Neural cell (in vitro differentiated cells): ENCODE measurements around the gene FBXO46. TPM values are rescaled to one million over a fixed set of nuclear protein-coding genes. Genes with fewer than 3 reads are reported as not detected.

ENCODE experiments used
- H2AFZ ChIP-seq: fragments of 200-600, 300-800 bp; sonication (generic), shearing (Covaris generic); 2 replicates; pipeline ENCODE4 v1.6.0; 2014; ENCODE audit warnings: low read depth, mild to moderate bottlenecking, antibody characterized with exemption, low read length, moderate library complexity
- H3F3A ChIP-seq: fragments of 200-600 bp; shearing (Covaris generic); 2 replicates; pipeline ENCODE4 v1.6.1; 2016; ENCODE audit warnings: mild to moderate bottlenecking, moderate library complexity, mixed read lengths, antibody characterized with exemption, low read length; ENCODE audit not compliant: insufficient read depth, poor library complexity, severe bottlenecking
- H3K27ac ChIP-seq: fragments of 200-600, 300-800 bp; sonication (generic), shearing (Covaris generic); 2 replicates; pipeline ENCODE4 v1.5.1; 2014; ENCODE audit warnings: mild to moderate bottlenecking, low read length, moderate library complexity
- H3K27me3 ChIP-seq: fragments of 300-800, 200-600 bp; sonication (generic), shearing (Covaris generic); 2 replicates; pipeline ENCODE4 v1.6.0; 2014; ENCODE audit warnings: mild to moderate bottlenecking, low read depth, low read length, moderate library complexity; ENCODE audit not compliant: insufficient read depth
- H3K36me3 ChIP-seq: fragments of 300-800, 200-600 bp; sonication (generic), shearing (Covaris generic); 2 replicates; pipeline ENCODE4 v1.5.1; 2014; ENCODE audit warnings: mild to moderate bottlenecking, antibody characterized with exemption, low read length, moderate library complexity; ENCODE audit not compliant: insufficient read depth
- H3K4me2 ChIP-seq: fragments of 300-800, 200-600 bp; sonication (generic), shearing (Covaris generic); 2 replicates; pipeline ENCODE4 v1.6.0; 2014; ENCODE audit warnings: mild to moderate bottlenecking, low read length
- H3K4me3 ChIP-seq: fragments of 300-800, 200-600 bp; sonication (generic), shearing (Covaris generic); 2 replicates; pipeline ENCODE4 v1.5.1; 2014; ENCODE audit warnings: mild to moderate bottlenecking, low read length, moderate library complexity
- H3K79me2 ChIP-seq: fragments of 200-600 bp; shearing (Covaris generic); replicated peaks from 2 replicates; pipeline ENCODE4 v1.6.0; 2014; ENCODE audit warnings: mild to moderate bottlenecking, low read length, moderate library complexity; ENCODE audit not compliant: insufficient read depth
- H3K9ac ChIP-seq: fragments of 300-800, 200-600 bp; sonication (generic), shearing (Covaris generic); 2 replicates; pipeline ENCODE4 v1.6.1; 2016; ENCODE audit warnings: mild to moderate bottlenecking, low read length, mixed read lengths
- H3K9me2 ChIP-seq: fragments of 200-600 bp; shearing (Covaris generic); 2 replicates; pipeline ENCODE4 v1.6.1; 2016; ENCODE audit warnings: mild to moderate bottlenecking, low read length, mixed read lengths; ENCODE audit not compliant: insufficient read depth
- H3K9me3 ChIP-seq: fragments of 200-600, 300-800 bp; sonication (generic), shearing (Covaris generic); 2 replicates; pipeline ENCODE4 v1.6.1; 2016; ENCODE audit warnings: mild to moderate bottlenecking, mixed run types, low read length, moderate library complexity, mixed read lengths
- H4K20me1 ChIP-seq: fragments of 200-600 bp; shearing (Covaris generic); 2 replicates; pipeline ENCODE4 v1.6.1; 2016; ENCODE audit warnings: mild to moderate bottlenecking, mixed run types; ENCODE audit not compliant: insufficient read depth
- EP300 ChIP-seq: fragments of 450-650 bp; conservative IDR thresholded peaks from 2 replicates; pipeline ENCODE4 v1.6.1; 2014; ENCODE audit warnings: antibody characterized with exemption, mild to moderate bottlenecking, moderate library complexity; ENCODE audit not compliant: poor library complexity, severe bottlenecking
- EZH2 ChIP-seq: fragments of 200-600, 300-800 bp; shearing (Covaris generic), sonication (generic); IDR thresholded peaks from 2 replicates; pipeline ENCODE4 v1.6.1; 2014; ENCODE audit warnings: antibody characterized with exemption, low read length, borderline replicate concordance, mild to moderate bottlenecking; ENCODE audit not compliant: insufficient read depth, poor library complexity, severe bottlenecking
- POLR2AphosphoS5 ChIP-seq: IDR thresholded peaks from 2 replicates; pipeline ENCODE4 v1.6.1; 2012
- RAD21 ChIP-seq: fragments of 450-650 bp; conservative IDR thresholded peaks from 2 replicates; pipeline ENCODE4 v1.6.1; 2014; ENCODE audit warnings: antibody characterized with exemption, mild to moderate bottlenecking, moderate library complexity
- REST ChIP-seq: IDR thresholded peaks from 2 replicates; pipeline ENCODE4 v1.6.1; 2012; ENCODE audit warnings: borderline replicate concordance
- TAF1 ChIP-seq: IDR thresholded peaks from 2 replicates; pipeline ENCODE4 v1.6.1; 2012; ENCODE audit warnings: low read depth
- polyA plus RNA-seq: library from polyadenylated mRNA; depleted of rRNA; stranded (reverse); fragments of >200 nt; gene quantifications from 2 replicates; pipeline ENCODE4 v1.2.3, GENCODE V29; 2014
- TF ChIP-seq, protein P1 (sequence below): fragments of 450-650 bp; IDR thresholded peaks from 2 replicates; pipeline ENCODE4 v1.5.1; 2014; ENCODE audit warnings: antibody characterized with exemption, mild to moderate bottlenecking, moderate library complexity; ENCODE audit not compliant: poor library complexity, severe bottlenecking

FBXO46 gene
- polyA plus RNA-seq, 1 donor from 2014 or later: 12.5 TPM

DNA sequence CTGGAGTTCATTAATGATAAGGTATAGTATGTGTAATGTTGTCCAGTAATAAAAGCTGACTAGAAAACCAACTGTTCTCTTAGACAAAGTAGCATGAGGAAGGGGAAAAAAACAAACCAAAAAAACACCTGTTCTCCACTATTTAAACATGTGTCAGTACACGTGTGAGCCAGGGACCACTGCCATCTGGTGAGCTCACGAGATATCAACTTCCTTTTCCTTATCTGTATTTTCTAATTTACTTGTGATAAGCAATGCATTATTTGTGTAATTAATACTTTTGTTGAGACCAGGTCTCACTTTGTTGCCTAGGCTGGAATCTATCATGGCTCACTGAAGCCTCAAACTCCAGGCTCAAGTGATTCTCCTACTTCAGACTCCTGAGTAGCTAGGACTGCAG is 42.7 kb upstream of the FBXO46 start:
- H3K36me3 ChIP-seq: no peaks in the 10 kb centered on the region
- H3F3A ChIP-seq: no peaks in the 10 kb centered on the region
- H4K20me1 ChIP-seq: no peaks in the 10 kb centered on the region
- H3K9me3 ChIP-seq: no peaks in the 10 kb centered on the region
- no peak overlapping the region for H2AFZ ChIP-seq
- H3K4me3 ChIP-seq: no peak overlapping the region
- no peak overlapping the region for H3K9ac ChIP-seq
- no peak overlapping the region for H3K27ac ChIP-seq
- no peaks in the 10 kb centered on the region for H3K79me2 ChIP-seq
- TF ChIP-seq RAD21 (no peak), POLR2AphosphoS5 (no peak), REST (no peak)
- H3K9me2 ChIP-seq: no peaks in the 10 kb centered on the region
- peaks cover 6% of the 10 kb centered on the region for H3K27me3 ChIP-seq
- H3K4me2 ChIP-seq: no peak overlapping the region

- Histone ChIP-seq H3K79me2 (no peaks in the 10 kb centered on the region), H3K9ac (no peak overlapping the region), H3K4me2 (no peak overlapping the region), H3K9me3 (no peaks in the 10 kb centered on the region), H3K4me3 (no peak overlapping the region), H2AFZ (no peak overlapping the region), H3K9me2 (no peaks in the 10 kb centered on the region), H3K36me3 (no peaks in the 10 kb centered on the region), H3K27me3 (peaks cover 10% of the 10 kb centered on the region), H4K20me1 (no peaks in the 10 kb centered on the region), H3F3A (no peaks in the 10 kb centered on the region), H3K27ac (no peak overlapping the region)
- TF ChIP-seq EP300 (no peak), TAF1 (no peak), POLR2AphosphoS5 (no peak)
These were observed 42.2 kb upstream of the FBXO46 start for GRCh38 chr19:45772912-45773311.

DNA sequence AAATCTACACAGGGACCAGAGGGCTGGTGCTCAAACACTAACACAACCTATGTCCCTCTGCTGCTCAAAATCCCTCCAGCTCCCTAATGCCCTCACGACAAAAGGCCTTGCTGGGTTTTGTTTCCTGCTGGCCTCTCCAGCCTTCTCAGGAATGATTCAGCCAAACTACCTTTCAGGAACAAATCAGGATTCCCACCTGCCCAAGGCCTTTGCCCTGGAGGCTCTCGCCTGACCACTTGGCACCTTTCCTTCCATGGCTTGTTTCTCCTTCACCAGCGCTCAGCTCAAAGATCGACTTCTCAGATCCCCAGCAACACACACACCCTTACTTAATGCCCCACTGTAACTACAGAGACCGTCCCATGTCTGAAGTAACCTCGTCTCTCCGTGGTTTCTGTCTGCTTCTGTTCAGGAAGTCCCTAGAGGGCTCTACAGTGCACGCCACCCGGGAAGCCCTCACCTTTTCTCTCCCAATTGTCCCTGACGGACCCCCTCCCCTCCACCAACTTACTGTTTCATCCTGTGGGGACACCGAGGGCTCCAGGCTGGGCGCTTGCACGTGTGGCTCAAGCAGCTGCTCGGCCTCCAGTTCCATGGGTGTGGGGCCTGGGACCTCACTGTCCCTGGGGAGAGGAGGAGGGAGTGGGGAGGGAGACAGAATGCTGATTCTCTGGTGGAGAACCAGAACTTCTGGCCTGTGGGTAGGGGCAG is 41.6 kb upstream of the FBXO46 start:
- no peaks in the 10 kb centered on the region for H3K36me3 ChIP-seq
- H3F3A ChIP-seq: no peaks in the 10 kb centered on the region
- no peaks in the 10 kb centered on the region for H4K20me1 ChIP-seq
- no peaks in the 10 kb centered on the region for H3K79me2 ChIP-seq
- no peak overlapping the region for H3K27ac ChIP-seq
- H3K9me2 ChIP-seq: no peaks in the 10 kb centered on the region
- H3K9me3 ChIP-seq: no peaks in the 10 kb centered on the region
- H2AFZ ChIP-seq: no peak overlapping the region
- no peak overlapping the region for H3K4me2 ChIP-seq
- TF ChIP-seq POLR2AphosphoS5: no peak
- no peak for TF ChIP-seq TAF1
- TF ChIP-seq REST: no peak
- TF ChIP-seq EZH2: no peak
- TF ChIP-seq, protein P1, sequence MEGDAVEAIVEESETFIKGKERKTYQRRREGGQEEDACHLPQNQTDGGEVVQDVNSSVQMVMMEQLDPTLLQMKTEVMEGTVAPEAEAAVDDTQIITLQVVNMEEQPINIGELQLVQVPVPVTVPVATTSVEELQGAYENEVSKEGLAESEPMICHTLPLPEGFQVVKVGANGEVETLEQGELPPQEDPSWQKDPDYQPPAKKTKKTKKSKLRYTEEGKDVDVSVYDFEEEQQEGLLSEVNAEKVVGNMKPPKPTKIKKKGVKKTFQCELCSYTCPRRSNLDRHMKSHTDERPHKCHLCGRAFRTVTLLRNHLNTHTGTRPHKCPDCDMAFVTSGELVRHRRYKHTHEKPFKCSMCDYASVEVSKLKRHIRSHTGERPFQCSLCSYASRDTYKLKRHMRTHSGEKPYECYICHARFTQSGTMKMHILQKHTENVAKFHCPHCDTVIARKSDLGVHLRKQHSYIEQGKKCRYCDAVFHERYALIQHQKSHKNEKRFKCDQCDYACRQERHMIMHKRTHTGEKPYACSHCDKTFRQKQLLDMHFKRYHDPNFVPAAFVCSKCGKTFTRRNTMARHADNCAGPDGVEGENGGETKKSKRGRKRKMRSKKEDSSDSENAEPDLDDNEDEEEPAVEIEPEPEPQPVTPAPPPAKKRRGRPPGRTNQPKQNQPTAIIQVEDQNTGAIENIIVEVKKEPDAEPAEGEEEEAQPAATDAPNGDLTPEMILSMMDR: no peak
- H3K4me3 ChIP-seq: no peak overlapping the region
- peaks cover 16% of the 10 kb centered on the region for H3K27me3 ChIP-seq
- no peak overlapping the region for H3K9ac ChIP-seq
